A172 (cell line): Measurements from ENCODE around the gene MAD1L1. TPM values are rescaled to one million over a fixed set of nuclear protein-coding genes. Genes with fewer than 3 reads are reported as not detected.
"Not testable (repeated sequence)": the region's sequence is repeated elsewhere in the genome, so short reads cannot be mapped to it uniquely, and the experiment has no call there.

ENCODE experiments used
- DNase-seq: peaks from one replicate; pipeline ENCODE4 v3.0.0-alpha.2; 2015; ENCODE audit warnings: low spot score
- total RNA-seq: library from RNA; depleted of rRNA; stranded (reverse); fragments of >200 nt; shearing (Covaris generic); gene quantifications from 2 replicates; pipeline ENCODE4 v1.2.3, GENCODE V29; 2014

Gene MAD1L1
- total RNA-seq, 1 experiment from 2014 or later, result 127 TPM

DNA sequence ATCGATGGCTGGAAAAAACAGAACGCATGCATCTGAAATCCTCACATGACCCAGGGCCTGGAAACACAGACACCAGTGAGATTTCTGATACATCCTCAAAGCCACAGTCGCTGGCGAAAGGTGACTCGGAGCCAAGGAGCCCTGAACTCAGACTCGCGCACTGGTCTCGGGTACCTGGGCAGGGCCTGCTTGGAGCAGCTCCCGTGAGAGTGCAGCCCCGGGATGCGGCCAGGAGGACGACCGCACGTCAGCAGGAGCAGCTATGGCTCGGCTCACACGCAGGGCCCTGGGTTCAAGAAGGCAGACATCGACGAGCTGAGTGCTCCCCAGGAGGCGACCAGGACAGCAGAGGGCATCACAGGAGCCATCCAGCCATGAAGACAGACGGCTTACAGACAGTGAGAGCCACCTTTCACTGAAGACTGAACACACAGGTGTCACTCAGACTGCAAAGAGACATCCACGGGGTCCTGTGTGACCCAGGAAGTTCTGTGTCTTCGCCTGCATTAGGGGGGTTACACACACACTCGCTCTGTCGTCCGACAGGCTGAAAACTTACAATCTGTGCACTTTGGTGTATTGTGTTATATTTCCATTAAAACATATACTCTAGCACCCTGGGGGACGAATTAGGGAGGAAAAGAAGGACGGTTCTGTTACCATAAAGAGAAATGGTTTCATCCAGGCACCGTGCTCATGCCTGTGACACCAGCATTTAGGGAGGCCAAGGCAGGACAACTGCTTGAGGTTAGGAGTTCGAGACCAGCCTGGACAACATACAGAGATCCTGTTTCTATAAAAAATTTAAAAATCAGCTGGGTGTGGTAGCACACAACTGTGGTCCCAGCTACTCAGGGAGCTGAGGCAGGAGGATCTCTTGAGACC, 227.7 kb downstream of the MAD1L1 start:
- DNase-seq, result no peak

DNA sequence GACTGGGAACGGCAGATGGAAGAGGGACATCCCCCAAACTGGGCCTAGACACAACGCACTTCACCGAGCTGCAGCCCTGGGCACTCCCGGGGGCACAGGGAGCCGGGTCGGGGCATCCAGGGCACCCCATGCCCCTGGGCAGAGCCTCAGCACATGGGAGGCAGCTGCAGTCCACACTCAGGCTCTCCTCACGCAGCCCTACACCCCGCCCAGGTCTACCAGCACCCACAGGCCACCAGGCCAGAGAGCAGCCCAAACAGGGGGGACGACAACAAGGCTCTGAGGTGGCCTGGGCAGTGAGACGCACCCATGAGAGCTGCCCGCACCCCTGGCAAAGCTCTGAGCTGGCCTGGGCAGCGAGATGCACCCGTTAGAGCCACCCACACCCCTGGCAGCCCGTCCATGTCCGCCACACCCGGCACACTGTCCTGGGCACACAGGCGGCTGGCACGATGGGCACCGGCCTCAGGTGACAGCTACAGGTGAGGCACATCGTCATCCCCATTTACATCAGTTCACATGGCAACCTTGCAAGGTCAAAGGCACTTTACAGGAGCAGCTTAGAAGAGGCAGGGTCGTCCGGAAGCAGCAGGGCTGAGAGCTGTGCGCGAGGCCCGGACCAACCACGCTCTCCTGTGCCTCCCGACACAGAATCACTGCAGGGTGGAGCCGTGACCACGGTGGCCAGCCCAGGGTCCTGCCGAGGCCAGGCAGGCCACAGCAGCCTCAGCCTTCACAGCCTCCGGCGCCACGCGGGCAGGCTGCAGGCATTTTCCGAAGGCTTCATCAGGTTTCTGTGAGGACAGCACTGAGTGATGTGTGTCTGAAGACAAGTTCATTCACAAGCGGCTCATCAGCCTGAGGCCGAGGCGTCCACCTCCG, 228.6 kb downstream of the MAD1L1 start:
- no peak for DNase-seq

DNA sequence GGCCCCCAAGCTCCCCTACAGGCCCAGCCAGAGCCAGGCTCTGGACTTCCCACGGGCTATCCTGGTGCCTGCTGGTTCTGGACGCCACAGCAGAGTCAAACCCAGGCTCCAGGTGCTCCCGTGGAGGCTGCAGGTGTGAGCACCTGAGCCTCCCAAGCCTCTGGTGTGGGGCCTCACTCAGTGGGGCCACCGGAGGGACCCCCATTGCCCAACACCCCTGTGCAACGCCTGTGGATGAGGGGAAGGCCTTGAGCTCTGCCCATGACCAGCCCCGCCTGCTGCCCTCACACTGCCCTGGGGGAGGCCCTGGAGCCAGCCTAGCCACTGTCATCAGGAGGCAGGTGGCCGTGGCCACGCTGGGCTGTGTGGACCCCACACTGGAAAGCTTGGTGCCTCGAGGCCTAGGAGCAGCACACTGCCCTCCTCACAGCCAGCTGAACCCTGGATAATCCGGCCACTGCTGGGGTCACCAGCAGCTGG, 229.3 kb downstream of the MAD1L1 start:
- DNase-seq, result no peak

DNA sequence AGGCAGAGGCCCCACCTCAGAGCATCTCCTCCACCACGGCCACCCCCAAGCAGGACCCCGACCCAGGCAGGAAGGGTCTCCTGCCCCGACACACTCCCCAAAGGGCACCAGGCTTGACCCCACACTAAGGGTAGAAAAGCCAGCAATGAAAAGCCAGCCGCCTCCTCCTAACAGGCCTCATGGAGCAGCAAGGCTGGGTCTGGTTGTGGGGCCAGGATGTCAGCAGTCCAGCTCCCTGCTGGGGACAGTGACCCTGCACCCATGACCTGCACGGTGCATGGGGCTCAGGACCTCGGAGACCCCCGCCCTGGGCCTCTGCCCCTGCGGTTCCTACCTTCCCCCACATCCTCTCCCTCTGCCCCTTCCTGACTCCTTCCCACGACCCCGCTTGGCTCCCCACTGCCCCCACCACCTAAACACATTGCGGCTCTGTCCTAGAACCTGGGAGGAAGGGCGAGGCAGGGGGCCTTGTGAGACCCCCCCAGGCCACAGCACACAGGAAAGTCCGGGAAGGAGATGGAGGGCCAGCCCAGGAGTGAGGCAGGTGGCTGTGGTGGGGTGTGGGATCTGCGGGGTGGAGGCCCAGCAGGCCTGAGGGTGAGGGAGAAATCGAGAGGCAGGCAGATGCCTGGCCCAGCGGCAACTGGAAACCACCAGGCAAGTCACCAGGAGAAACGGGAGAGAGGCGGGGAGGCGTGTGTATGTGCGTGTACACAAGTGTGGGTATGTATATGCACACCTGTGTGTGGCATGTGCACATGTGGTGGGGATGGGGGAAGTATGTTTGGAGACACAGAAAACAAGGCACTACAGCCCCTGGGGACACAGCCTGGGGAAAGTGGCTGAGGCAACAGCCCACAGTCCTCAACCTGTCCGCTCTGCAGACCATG, 229.9 kb downstream of the MAD1L1 start:
- DNase-seq, result no peak

DNA sequence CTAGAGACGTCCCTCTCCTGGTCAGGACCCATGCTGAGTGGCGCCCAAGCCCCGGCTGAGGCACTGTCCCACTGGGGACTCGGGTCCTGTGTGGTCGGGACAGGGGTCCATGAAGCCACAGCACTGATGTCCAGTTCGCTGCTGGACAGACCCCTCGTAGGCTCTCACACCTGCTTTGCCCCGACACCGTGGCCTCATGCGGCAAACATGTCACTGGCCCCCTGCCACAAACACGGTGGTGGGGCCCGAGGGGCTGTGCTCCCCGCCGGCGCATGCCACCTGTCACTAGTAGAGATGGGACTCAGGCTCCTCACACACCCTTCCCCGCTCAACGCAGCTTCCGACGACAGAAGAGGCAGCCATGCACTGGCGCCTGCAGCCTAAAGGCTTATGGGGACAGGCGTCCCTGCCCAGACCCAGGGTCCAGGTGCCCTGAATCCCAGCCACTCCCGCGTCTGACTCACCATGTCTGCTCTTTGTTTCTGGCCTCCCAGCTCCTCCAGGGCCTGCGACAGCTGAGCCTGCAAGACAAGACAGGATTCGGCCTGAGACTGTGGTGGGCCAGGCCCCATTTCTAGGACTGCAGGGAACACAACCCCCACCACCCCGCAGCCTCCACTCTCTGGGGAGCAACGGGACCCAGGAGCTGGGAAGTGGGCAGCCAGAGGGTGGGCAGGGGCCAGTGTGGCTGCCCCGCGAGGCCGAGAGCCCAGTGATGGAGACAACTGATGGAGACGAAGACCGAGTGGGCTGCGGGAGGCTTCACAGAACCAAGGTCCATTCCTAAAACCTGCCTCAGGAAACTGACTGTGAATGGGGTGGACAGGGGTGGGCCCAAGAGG, 230.9 kb downstream of the MAD1L1 start:
- DNase-seq, result no peak

DNA sequence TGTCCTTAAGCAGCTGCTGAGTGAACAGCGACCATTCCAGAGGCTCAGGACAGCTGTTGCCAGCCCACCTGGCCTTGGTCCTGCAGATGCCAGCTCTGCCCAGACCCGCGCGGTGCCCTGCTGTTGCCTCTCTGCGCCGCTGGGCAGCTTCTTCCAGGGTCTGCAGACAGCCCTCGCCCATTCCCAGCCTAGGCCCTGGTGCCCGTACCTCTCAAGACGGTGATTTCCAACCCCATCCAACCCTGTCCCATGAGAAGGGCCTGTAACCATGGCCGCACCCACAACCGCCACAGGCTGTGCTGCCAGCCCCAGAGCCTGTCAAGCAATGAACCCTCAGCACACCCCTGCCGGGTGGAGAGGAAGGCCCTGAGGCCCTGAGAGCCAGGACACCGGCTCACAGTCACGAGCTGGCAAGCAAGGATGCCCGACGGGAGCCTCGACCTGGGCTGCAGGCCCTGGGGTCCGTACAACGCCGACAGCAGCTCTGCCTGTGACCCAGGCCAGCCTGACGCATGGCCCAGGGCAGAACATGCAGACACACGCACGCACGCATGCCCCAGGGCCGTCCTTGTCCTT, 231.9 kb downstream of the MAD1L1 start:
- no peak for DNase-seq

DNA sequence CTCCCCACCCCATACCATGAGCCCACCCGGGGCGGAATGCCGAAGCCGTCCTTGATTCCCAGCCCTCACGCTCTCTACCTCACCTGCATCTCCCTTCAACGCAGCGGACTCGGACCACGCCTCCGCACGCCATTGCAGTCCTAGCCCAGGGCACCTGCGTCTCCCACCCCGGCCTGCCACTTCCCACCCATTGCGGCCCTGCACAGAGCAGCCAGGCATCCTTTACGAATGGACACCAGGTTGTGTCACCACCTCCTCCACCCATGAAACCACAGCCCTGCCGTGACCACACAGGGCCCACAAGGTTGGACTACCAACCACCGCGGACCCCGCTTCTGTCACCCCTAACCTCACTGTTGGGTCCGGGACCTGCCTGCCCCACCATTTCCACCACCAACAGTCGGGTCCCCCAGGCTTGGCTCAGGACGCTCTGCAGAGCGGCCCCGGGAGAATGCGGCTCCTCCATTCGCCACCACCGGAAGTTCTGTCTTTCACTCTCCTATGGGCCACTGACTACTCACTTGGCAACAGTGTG, 232.5 kb downstream of the MAD1L1 start:
- DNase-seq, result no peak

DNA sequence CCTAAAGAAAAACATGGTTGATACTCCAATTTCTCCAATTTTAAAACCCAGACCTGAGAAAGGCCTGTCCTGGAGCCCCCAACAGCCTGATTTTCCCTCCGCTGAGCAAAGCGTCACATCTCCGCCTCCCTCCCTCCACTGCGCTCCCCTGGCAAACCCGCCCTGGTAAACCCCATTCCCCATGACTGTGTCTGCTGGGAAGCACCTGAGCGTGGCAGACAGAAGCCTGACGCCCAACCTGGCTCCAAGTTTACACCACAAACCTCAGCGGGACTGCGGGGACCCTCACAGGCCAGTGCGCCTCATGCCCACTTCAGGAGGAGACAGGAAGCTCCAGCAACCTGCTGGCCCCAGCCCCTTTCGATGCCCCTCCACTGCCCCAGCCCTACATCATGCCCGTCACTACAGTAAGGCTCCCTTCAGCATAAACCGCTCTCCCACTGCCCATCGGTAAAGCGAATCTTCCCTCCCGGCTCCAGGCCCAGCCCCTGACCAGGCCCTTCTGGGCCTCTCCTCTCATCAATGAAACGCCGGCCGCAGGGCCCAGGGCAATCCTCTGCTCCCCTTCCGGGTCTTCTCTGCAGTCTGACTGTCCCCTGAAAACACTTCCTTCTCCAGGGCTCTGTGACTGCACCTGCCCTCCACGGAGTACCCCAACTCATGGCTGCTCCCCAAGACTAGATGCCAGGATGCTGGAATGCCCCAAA, 233.3 kb downstream of the MAD1L1 start:
- no peak for DNase-seq

DNA sequence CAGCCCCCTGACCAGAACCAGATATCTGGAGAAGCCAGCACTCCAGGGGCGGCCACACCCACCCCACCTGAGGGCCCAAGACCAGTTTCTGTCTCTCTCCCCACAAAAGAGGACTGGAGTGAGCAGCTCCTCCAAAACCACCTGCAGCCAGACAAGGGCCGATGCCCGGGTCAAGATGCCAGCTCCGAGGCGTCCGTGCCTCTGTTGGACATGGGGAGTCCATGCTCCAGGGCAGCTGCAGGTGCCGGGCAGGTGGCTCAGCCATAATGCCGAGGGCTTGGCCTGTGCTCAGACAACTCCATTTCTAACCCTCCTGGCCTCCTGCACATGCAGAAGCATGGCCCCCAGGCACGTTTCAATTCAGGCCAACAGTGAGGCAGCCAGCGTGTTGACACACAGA, 234.6 kb downstream of the MAD1L1 start:
- no peak for DNase-seq

DNA sequence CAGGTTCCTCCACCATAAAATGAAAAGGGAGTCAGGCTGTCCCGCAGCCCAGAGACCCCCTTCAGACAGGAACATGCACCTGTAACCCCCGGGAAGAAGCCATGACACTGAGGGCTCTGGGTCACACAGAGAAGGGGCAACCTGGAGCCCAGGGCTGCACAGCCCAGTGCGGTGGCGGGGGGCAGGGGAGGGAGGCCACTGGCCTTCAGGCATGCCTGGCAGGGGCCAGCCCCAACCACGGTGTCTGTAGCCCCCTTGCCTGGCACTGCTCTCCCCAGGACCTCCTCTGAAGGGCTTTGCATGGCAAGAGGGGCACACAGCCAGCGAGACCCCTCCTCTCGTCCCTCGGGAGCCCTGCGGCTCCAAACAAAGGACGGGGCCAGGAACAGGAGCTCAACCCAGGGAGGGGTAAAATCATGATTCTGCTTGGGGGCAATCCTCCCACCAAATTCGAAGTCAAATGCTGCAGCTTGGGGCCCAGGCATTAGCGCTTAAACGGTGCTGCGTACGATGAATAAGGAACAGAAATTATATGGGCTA, 235.1 kb downstream of the MAD1L1 start:
- no peak for DNase-seq

DNA sequence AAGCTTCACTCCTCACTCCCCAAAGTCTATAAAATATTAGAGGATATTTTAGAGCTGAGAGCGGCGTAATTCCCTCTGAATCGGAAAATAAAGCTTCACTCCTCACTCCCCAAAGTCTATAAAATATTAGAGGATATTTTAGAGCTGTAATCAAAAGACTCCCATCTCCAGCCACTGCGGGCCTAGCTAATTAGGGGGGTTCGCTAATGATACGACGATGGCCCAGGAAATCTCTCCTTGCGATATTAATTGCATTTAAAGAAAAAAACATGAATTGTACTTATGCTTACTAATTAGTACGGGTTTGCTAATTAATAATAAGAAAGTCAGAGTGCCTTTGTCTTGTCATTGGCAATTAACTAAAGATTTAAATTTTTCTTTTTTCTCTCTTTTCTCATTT, 235.9 kb downstream of the MAD1L1 start:
- no peak for DNase-seq

DNA sequence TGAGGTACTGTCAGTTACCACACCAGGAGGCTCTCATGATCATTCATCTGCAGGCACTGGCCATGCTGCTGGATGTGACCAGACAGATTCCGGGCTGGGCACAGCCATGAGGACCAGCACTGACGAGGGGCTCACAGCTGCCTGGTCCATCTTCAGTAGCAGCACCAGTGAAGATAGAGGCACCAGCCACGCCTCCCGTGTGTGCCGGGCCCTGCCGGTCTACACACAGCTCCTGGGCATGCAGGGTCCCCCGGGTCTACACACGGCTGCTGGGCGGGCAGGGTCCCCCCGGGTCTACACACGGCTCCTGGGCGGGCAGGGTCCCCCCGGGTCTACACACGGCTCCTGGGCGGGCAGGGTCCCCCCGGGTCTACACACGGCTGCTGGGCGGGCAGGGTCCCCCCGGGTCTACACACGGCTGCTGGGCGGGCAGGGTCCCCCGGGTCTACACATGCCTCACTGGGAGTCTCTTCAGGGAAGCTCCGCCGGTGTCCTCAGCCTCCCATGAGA, 236.8 kb downstream of the MAD1L1 start:
- DNase-seq, result not testable (repeated sequence)

DNA sequence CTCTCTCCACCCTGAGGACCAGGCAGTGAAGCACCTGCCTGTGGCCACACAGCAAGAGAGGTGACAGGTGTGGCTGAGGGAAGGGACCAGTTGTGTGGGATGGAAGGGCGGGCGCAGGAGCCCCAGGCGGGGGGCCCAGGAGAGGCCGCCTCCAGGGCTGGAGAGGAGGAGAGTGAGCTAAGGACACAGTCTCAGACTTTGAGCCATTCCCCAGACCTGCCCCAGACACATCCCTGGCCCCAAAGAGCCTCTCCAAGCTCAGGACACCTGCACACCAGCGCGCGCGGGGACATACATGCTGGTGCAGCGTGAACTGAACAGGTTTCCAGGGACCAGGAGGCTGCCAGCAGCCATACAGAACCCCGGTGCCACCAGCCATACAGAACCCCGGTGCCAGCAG, 237.3 kb downstream of the MAD1L1 start:
- DNase-seq, result no peak

DNA sequence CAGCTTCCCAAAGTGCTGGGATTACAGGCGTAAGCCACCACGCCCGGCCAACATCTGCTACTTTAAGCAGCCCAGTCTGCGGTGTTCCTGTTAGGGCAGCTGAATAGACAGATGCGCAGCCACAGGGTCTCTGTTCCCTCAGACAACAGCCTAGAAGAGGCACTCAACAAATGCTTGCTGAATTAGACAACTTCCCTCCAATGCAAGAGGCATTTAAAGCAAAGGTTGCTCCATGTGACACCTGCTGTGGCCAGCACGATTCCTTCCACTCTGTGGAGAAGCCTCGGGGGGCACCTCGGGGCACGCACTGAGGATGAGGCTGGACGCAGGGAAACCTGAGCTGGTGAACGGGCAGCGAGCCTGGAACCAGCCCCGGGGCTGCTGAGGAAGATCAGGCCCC, 237.8 kb downstream of the MAD1L1 start:
- no peak for DNase-seq

DNA sequence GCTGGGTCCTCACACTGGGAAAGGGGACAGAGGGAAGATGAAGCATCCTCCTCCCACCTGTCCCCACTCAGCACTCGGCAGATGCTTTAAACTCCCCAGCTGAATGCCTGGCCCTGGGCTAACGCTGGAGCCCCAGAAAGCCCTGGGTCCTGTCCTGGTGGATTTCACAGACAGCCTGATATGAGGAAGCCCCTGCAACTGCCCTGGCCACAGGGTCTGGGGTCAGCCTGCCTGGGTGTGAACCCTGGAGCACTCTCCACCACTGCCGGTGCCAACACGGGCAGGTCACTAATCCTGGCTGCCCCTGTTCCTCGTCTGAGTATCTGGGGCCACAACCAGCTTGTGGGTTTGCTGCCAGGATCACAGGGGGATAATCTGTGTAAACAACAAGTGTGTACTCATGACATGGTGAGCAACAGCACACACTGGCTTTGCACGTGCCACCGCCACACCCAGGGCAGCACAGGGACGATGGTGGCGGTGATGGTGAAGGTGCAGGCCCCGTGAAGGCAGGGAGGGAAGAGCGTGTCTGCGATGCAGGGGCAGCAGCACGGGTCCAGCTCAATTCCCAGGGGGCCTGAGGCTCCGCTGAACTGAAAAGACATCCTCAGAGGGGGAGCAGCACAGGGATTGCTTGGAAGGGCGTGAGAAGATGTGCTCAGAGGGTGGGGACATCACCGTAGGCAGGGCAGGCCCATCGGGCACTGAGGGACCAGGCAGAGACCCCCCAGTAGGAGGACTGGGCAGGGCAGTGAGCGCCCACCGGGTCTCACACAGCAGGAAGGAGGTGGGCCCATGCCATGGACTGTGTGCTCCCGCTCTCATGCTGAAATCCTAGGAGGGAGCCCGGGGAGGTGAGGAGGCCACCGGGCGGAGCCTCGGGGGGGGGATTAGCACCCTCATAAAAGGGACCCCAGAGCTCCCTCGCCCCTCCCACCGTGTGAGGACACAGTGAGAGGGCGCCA, 238.7 kb downstream of the MAD1L1 start:
- no peak for DNase-seq

DNA sequence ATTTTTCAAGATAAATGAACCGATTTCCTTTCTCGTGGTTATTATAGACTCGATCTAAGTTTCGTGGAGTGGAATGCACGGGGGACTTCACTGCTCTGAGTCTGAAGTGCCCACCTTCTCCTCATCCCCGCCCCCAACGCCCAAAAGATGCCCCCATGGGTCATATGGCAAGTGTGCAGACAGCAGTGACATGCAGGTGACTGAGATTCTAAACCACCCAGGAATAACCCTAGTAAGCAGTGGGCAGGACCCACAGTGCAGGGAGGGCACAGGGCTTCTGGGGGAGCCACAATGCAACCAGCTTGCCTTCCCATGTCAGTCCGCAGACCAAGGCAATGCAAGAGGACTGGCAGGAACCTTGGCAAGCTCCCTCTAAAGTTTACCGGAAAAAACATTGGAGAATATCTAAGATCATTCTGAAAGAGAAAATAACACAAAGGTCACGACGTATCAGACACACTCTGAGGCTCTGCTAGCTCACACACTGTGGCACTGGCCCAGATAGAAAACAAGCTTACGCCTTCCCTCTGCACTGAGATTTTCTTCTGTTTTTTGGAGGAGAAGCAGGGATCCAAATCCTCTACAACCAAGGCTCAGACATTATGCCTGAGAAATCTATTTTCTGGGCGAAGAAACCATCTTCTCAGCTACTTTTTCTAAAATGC, 239.6 kb downstream of the MAD1L1 start:
- DNase-seq, result no peak

DNA sequence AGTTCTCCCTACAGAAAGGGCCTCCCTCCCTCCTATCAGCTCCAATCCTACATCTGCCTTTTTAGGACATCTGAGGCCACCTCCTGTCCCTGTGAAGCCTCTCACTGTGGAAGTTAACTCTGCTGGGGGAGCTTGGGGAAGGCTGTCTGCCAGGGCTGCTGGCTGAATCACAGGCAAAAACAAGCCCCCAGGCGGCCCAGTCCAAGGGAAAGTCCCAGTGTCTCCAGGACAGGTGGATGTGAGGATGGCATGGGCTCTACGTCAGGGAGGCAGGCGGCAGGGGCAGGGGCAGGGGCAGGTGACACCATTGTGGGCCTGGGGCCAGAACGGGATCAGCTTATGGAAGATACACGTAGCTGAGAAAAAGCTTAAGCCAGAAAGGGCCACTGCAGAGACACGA, 240.2 kb downstream of the MAD1L1 start:
- DNase-seq, result no peak
